NCI-H510A (cell line): Measurements from ENCODE around the gene PDE8B.

Experiments
- DNase-seq: peaks from one replicate; lab custom pipeline; 2025; lab: John Stamatoyannopoulos, UW

PDE8B gene

DNA sequence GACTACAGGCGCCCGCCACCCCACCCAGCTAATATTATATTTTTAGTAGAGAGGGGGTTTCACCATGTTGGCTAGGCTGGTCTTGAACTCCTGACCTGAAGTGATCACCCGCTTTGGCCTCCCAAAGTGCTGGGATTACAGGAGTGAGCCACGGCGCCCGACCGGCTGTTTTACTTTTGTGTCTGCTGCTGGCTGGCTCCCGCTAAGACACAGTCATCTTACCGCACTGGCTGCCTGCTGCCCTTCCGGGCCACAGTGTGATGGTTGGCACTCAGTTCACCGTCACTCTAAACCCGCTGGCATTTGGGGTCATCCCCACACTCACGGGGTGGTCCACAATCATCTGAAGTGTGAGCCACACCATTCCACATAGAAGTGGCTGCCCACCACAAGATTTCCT, 188.0 kb downstream of the PDE8B start:
- DNase-seq, result no peak

DNA sequence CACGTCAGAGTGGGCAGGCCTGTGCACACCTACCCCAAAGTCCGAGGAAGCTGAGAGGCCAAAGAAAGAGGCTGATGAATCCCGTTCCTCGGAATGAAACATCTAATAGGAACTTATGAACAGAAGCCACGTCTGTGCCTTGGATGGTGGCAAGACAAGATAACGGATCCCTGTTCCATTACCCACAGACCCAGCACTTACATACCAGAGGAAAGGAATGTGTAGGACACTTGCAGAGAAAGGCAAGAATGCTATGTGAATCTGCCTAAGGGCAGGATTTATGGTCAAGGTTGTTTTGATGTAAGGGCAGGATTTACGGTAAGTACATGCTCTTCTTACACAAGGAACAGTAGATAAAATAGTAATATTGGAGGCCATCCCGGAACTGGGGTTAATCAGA, 188.4 kb downstream of the PDE8B start:
- DNase-seq, result no peak

DNA sequence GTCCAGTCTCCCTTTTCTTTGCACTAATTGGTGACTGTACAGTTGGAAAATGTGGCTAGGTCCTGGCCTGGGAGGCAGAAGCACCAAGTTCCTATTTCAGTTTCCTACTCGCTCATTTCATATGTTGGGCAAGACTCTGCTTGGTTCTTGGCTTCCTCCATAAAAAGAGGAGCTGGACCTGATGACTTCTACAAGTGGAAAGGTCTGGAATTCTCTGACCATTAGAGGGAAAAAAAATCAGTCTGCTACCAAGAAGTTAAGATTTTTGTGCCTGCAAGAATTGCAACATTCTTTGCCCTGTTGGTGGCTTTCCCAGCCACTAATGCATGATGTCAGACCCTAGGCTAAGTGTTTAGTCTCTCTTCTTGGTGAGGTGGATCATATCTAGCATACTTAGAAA, 190.2 kb downstream of the PDE8B start:
- no peak for DNase-seq

DNA sequence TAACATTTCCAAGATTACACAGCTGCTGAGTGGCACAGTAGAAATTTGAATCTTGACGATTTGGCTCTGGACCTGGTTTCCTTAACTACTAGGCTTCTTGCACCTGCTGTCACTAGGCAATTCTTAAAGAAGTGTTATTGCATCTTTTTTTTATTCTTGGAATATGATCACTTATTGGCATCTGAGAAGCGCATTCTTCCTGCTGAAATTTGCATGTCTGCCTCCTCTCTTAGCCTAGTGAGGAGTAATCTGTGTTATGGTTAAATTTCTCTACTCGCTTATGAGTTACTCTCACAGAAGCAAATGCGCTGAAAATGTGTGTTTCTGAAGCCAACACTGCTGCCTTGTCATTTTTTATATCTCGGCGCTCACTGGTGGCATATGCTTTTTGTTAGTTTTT, 192.3 kb downstream of the PDE8B start:
- DNase-seq, result no peak

DNA sequence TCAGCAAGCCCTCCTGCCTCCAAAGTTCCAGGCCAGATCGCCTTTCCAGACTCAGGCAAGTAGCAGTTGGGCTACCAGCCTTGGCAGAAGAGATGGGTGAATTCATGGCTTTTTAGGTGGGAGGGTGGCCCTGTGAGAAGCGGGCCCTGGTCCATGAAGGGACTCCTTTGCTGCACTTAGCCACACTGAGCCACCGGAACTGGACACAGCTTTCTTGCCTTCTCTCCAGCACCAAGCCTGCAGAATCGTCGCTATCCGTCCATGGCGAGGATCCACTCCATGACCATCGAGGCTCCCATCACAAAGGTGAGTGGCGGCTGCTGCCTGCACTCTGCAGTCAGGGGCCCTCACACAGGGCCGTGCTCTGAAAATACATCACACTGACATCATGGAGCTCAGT, 196.7 kb downstream of the PDE8B start:
- no peak for DNase-seq

DNA sequence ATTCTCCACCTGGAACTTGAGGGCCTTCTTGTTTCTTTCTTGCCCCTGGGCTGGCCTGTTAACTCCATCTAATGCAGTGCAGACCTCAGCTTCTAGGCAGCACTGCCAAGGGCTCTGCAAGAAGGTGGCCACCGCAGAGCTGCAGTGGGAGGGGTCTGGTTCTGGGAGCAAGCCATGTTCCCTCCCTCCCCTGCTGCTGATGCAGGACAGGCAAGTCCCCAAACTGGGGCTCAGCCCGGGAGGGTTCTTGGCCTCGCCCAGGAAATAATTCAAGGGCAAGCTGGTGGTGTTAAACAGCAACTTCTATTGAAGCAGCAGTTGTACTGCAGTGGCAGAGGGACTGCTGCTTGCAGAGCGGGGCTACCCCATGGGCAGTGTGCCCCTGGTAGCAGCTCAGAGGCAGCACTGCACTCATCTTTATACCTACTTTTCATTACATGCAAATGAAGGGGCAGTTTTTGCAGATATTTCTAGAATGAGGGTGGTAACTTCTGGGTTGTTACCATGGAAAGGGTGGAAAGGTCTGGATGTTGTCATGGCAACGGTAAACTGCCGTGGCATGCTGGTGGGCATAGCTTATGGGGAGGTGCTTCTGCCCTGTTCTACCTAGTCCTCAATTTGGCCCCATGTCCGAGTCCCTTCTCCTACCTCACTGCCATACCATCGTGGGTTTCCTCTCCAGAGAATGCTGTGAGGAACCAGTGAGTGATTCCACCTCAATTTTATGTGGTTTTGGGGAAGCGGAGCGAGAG, 199.6 kb downstream of the PDE8B start:
- no peak for DNase-seq

DNA sequence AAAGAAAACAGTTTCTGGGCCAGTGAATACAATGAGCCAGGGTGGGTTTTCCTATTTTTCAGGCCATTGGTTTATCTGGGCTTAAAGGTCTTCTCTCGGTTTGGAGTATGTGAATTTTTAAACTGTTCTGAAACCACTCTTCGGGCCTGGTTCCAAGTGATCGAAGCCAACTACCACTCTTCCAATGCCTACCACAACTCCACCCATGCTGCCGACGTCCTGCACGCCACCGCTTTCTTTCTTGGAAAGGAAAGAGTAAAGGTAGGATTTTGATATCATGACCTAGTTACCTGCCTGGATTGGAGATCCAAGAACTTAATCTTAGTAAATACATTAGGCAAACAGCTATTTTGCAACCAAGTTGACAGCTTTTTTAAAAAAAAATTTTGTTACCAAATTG, 202.6 kb downstream of the PDE8B start:
- DNase-seq, result no peak

DNA sequence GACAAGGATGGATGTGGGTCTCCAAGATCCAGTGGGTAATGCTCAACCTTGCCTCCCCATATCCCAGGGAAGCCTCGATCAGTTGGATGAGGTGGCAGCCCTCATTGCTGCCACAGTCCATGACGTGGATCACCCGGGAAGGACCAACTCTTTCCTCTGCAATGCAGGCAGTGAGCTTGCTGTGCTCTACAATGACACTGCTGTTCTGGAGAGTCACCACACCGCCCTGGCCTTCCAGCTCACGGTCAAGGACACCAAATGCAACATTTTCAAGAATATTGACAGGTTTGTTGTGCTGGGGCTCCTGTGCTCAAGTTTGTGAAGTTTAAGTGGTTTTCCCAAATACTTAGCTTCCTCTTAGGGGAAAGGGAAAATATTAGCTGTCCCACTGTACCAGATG, 207.7 kb downstream of the PDE8B start:
- DNase-seq, result no peak

DNA sequence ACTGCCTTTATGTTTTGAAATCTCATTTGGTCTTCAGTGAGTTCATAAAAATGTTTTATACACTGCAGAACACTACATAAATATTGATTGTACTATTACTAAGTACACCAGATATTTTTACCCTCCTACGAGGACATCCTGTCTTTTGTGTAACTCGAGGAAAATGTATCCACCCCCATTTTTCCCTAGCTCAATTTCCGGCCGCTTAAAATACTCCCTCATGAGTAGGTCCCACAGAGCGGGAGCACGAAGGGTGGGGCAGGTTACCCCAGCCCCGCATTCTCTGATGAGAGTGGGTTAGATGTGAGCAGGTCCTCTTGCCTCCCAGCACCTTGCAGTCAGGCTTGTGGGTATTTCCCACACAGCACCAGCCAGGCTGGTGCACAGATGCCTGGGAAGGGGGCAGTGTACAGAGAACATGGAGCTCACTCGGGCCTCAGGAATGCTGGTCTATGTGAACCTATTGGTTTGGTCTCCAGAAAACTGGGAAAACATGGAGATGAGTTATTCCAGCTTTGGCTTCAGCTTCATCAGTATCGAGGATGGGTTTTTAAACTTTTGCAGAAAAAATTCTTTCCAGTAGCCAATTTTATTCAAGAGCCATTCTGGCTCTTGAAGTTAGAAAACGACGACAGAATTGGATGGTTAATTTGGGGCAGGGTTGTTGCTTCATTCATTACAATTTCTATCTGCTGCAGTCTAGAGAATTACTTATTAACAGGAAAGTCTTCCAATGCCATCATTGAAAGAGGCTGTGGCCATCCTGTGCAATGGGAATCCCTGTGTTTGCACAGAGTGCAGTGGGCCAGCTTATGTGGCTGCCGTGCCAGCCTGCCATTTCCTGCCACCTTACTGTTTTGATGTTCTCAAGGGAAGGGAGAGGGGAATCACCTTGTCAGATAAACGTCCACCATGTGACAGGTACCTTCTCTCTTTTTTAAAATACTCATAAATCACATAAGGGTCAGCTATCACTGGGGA, 208.4 kb downstream of the PDE8B start:
- DNase-seq, result no peak

DNA sequence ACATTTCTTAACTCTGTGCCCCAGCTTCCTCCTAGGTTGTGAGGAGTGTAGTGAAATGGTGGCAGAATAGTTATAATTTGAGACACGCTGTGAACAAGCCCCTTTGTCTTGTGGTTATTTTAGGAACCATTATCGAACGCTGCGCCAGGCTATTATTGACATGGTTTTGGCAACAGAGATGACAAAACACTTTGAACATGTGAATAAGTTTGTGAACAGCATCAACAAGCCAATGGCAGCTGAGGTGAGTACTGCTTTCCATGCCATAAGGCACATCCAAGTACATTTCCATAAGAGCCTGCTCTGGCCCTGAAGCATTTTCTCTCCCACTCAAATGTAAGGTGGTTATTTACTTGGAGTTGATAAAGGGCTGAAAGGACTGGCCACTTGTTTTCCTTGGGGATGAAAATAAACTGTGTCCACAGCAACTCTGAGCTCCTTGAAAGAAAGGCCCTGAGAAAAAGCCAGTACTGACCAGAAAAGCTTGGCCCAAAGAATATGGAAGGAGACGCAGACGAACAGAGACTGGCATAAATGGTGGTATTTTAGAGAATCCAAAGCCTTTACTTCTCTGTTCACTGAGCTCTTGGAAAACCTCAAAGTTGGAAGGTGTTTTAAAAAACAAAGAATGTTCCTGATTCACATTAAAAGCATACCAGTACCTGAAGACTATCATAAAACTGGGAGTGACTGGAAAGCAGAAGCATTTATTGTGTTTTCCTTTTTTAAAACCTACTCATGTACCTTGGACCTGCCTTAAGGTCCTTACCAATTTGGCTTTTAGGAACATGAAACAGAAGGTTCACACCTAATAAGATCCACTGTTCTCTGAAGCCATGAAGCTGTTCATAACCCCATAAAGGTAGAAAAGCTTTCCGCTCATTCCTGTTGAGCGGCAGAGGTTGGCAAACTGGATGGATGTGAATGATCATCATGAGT, 209.4 kb downstream of the PDE8B start:
- DNase-seq, result no peak

DNA sequence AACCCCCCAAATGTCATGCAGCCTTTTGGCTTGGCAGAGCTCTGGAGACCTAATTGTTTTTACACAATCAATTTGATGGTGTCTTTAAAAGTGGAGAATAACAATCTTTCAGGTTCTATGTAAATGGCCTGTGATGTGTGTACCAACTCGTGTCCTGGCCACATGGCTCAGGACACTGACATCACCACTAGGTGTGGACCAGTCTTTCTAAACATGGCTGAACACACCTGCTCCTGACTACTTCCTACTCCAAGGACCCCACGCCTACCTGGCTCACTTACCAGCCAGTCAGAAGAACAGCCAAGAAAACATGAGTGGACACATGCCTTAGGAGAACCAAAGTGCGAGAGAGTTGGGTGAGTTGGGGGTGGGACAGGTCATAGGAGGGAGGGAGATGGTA, 210.5 kb downstream of the PDE8B start:
- DNase-seq, result no peak

DNA sequence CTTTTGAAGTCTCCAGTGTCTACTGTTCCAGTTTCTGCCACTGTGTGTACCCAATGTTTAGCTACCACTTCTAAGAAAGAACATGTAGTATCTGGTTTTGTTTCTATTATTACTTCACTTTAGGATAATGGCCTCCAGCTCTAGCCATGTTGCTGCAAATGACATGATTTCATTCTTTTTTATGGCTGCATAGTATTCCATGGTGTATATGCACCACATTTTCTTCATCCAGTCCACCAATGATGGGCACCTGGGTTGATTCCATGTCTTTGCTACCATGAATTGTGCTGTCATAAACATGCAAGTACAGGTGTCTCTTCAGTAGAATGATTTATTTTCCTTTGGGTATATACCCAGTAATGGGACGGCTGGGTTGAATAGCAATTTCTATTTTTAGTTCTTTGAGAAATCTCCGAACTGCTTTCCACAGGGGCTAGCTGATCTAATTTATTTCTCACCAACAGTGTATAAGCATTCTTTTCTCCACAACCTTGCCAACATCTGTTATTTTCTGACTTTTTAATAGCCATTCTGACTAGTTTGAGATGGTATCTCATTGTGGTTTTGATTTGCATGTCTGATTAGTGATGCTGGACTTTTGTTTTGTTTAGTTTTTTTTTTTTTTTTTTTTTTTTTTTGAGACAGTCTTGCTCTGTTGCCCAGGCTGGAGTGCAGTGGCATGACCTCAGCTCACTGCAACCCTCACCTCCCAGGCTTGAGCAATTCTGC, 212.7 kb downstream of the PDE8B start:
- no peak for DNase-seq

DNA sequence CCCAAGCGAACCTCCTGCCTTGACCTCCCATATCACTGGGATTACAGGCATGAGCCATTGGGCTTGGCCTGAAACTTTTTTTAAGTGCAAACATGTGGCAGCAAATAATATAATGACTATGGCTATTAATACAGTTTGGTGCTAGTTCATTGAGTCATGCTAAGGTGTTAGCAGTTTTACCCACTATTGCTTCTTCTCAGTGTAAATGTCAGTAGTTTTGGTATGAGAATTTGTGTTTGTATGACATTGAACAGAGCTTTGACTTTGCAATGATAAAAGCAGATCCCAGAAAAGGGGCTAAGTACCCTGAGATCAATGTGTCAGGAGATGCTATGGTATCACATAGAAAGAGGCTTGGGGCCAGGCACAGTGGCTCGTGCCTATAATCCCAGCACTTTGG, 214.4 kb downstream of the PDE8B start:
- DNase-seq, result no peak

DNA sequence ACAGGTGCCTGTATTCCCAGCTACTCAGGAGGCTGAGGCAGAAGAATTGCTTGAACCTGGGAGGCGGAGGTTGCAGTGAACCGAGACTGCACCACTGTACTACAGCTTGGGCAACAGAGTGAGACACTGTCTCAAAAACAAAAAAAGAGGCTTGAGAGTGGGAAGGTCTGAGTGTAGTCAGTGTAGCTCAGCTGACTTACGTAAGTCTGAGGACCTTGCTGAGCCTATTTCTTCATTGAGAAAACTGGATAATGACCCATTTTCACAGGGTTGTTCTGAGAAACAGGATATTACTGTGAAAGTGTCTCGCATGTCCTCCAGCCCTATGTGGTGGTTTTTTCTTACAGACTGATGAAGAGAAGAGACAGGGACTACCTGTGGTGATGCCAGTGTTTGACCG, 214.9 kb downstream of the PDE8B start:
- no peak for DNase-seq

DNA sequence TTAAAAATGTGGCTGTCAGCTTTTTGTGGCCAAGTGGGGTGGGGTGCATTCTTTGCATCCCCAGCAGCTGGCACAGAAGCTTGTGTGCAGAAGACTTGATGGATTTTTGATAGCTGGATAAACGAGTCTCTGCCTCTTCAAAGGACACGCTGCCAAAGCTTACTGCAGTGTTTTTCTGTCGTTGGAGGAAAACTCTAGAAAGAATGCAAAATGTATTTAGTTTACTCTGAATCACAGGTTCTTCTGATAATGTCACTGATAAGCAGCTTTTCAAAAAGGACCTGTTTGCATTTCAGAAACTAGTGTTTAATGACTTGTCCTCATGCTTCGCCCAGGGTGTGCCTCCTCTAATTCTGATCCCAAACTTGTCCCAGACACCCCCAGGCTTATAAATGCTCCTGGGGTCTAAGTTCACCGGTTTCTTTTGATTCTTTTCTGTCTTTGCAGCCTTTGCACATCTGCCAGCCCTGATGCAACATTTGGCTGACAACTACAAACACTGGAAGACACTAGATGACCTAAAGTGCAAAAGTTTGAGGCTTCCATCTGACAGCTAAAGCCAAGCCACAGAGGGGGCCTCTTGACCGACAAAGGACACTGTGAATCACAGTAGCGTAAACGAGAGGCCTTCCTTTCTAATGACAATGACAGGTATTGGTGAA, 215.6 kb downstream of the PDE8B start:
- DNase-seq, result no peak

DNA sequence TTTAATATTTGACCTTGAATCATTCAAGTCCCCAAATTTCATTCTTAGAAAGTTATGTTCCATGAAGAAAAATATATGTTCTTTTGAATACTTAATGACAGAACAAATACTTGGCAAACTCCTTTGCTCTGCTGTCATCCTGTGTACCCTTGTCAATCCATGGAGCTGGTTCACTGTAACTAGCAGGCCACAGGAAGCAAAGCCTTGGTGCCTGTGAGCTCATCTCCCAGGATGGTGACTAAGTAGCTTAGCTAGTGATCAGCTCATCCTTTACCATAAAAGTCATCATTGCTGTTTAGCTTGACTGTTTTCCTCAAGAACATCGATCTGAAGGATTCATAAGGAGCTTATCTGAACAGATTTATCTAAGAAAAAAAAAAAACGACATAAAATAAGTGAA, 216.2 kb downstream of the PDE8B start:
- DNase-seq, result no peak

DNA sequence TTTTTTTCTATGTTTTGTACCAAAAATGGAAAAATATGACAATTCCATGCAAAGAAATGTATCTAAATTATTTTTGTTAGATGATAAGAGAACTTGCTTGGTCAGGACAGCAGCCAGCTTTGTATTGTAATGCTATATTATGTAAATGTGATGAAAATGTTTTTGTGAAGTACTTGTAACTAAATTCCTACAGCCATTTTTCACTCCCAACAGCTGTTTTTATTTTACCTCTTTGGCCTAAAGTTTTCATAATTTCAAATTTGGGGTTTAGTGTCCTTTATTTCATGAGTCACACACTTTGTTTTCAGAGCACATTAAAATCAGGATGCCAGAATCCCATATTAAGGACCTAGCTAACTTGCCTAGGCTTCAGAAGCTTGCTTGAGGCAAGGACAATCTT, 217.5 kb downstream of the PDE8B start:
- no peak for DNase-seq

DNA sequence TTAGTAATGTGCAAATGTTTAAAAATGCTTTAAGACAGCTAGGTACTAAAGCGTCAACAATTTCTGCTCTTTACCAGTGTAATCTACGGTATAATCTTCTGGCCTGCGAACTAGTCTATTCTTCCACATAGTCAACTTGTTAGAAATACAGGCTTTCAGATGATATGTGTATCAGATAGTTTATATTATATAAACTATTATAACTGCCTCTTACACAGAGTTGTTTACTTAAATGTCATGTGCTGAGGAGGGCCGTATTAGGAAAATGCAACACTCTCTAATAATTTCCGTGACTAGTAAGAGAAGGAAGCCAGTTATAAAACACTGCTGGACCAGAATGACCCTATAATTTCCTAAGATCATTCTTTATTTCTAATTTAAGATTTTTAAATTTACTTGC, 218.0 kb downstream of the PDE8B start:
- DNase-seq, result no peak

DNA sequence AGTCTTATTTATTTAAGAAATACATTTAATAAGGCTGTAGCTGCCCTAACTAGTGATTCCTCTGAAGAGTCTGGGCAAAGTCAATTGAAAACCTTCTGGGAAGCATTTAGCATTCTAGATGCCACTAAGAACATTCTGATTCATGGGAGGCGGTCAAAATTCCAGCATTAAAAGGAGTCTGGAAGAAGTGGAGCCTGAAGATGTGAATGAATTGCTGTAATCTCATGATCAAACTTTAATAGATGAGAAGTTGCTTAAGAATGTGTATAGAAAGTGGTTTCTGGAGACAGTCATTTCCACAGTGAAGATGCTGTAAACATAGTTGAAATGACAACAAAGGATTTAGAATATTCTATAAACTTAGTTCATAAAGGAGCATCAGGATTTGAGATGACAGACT, 220.2 kb downstream of the PDE8B start:
- no peak for DNase-seq

DNA sequence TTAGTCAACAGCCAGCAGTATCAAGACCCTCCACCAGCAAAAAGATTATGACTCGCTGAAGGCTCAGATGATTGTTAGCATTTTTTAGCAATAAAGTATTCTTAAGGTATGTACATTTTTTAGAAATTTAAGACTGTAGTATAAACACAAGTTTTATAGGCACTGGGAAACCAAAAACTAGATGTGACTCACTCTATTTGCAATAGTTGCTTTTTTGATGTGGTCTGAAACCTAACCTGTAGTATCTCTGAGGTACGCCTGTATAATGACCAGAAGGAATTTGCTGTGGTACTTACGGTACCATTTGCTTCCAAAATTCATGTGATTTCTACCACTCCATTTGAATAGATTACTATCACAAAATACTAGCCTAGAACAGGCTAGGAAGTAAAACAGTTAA, 220.8 kb downstream of the PDE8B start:
- DNase-seq, result no peak

DNA sequence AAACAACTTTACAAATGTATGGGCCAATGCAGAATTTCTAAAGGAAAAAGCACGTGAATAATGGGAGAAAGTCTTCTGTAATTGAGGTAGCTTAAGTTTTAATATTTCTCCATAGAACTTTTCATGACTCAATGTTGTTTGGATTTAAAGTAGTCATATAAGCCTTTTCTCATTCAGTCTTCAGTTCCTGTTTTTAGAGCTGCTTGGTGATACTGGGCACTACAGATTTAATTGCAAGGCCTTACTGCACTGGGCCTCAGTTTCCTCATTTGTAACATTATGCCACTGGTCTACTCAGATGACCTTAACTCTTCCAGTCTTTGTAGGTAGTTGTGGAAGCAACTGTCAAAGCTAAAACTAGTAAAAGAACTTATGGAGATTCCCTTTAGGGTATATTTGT, 221.2 kb downstream of the PDE8B start:
- DNase-seq, result no peak
